HG03378 (cell line): ENCODE data around the gene ATRIP.
"Not testable (repeated sequence)": the region's sequence is repeated elsewhere in the genome, so short reads cannot be mapped to it uniquely, and the experiment has no call there.

Experiments
- ATAC-seq: cut with Tn5 transposase; IDR thresholded peaks from one replicate; pipeline ENCODE4 v1.9.1; 2021; ENCODE audit warnings: mild to moderate bottlenecking, moderate library complexity; ENCODE audit not compliant: unreplicated experiment

The ATRIP gene

DNA sequence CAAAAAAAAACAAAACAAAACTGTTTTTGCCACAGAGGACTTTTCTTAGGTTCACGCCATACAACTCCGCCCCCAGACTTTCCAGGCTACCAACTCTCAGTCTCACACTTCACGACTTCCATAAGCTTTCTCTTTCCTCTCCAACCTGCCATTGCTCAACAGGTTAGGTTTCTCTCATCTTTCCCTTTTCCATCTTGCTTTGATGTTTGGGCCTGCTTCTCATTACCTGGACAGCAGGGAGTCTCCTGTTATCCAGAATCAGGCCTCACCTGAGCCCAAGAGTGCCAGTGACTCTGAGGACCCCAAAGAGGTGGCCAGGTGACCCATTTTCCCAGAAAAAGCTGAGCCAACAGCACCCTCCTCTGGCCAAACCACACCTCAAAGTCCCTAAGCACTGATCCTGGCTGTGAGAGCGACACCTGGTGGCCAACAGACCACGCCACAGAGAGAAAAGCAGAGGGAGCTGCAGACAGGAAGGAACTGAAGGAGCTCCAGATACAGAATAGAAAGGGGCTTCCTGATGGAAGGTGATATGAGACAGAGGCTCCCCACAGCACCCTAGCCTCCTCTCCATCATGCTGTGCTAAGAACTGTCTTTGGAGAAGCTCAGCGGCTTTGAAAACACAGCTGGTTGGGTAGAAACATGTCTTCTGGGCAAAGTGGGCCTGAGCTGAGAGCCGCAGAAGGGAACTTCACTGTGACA lies 10.6 kb upstream of the ATRIP start:
- no peak for ATAC-seq

DNA sequence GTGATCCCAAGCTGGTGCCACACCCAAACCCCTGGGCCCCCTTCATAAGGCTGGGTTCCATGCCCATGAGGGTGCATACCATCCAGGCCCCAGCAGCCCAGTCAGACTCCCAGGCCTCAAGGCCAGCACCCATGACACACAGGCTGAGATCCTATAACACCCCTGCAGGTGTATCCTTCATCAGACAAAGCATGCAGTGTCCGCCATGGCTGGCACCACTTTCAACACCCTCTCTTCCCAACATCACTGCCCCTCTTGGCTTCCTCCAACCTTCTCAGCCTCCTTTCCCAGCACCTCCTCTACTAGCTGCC lies 10.1 kb upstream of the ATRIP start:
- no peak for ATAC-seq

DNA sequence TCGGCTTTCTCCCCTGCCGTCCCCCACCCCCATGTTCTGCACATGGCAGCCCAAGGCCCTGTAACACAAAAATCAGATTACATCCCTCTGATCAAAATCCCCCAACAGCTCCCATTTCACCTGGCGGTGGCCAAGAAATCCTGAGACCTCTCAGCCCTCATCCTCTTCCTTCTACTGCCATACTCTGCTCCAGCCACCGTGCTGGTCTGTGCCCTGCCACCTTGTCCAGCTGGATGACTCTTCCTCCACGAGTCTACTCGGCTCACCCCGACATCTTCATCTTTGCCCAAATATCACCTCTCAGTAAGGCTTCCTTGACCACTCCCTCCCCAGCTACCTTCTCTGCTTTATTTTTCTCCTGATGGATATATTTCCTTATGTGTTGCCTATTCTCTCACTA lies 9.7 kb upstream of the ATRIP start:
- no peak for ATAC-seq

DNA sequence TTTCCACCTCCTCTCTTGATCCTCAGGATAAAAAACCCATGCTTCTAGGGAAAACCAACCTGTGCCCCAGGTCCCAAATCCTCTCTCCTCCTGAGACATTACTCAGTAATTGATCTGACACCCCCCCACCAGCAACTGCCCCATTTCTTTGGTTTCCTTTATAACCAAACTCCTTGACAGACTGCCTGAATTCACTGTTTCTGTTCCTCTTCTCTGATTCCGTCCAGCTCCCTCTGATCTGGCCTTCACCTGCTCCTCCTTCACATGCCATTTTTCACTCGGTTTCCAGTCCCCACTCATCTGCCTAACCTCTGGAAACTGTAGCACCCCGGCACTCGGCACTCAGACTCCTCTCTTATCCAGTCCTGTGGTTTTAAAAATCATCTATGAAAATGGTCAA lies 8.7 kb upstream of the ATRIP start:
- no peak for ATAC-seq

DNA sequence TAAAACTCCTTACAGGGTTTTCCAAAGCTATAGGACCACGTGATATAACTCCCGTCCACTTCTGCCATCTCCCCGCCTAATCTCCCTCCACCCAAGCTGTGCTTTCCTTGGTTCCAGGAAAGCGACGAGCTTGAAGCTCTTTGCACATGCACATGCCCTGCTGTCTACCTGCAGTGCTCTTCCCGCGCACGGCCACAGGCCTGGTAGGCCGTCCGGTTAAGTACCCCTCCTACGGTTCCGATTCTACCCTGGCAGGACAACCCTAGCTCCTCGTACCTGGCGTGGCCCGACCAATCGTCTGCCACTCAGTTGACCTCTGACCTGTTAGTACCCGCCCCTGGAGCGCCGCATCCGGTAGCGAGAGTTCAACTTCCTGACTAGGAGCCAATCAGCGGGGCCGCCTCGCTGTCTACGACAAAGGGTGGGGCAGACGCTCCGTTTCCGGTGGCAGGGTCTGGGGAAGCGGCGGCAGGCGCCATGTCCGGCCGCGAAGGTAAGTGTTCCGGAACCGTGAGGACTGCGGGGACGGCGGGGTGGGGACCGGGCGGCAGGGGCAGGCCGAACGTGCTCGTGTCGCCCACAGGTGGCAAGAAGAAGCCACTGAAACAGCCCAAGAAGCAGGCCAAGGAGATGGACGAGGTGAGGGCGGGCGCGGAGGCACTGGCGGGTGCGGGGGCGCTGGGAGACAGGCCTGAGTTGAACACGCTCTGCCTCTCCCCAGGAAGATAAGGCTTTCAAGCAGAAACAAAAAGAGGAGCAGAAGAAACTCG lies 6.5 kb upstream of the ATRIP start, which contains the start of the genes CCDC51 and TMA7:
Gene CCDC51 (minus strand): TSS at position 300 of the 770 bp plus-strand sequence. CDS start 4,991 bp downstream, outside the sequence.
Gene TMA7 (plus strand): TSS at position 438 of the 770 bp plus-strand sequence. CDS start 40 bp downstream, at position 478.
- peak; percentile 89 for ATAC-seq

DNA sequence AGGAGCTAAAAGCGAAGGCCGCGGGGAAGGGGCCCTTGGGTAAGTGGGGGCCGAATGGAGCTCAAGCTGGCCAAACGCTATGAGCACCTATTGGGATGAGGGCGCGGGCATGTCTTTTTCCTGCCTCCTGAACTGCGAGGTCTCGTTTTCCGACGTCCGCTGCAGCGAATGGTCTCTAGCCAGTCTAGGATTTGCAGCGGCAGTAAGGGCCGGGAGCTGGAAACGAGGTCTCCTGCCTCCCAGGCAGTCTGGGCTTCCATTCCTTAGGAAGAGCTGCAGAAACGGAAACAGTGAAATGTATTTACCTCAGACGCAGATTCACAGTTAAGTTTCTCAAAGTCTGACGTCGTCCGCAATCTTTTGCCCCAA lies 6.0 kb upstream of the ATRIP start:
- no peak for ATAC-seq

DNA sequence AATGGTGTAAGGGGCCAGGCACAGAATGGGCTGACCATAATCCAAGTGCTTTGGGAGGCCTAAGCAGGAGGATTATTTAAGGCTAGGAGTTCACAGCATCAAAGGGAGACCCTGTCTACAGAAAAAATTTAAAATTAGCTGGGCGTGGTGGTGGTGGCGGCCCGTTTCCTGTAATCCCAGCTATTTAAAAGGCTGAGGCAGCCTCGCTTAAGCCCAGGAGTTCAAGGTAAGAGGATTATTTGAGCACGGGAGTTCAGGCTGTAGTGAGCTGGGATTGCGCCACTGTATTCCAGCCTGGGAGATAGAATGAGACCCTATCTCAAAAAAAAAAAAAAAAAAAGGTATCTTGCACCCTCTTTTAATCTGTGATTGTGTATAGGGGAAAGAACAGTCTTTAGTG lies 4.6 kb upstream of the ATRIP start:
- ATAC-seq, result no peak

DNA sequence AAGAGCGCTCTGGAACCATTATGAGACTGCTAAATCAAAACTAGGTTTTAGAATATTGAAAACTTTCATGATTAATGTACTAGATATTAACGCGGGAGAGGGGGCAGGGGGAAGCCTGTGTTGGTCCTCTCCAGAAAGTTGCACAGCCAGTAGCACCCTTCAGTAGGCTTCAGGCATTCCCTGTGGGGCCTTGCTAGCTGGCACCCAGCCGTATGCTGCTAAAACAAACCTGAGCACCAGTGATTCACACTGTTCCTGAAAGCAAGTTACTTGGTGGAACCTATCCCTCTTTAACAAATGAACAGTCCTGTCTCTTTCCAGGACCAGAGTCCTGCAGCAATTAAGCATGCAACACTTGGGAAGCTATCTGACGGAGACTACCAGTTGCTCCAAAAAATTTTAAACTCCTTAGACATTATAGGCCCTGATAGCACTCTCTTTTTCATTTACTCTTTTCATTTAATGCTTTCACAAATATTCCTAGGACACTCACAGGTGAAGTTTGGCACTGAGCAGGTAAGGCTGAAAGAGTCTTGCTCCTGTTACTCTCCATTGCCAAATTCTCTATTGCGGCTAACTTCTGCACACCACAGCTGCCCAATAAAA lies 1.2 kb upstream of the ATRIP start:
- no peak for ATAC-seq

DNA sequence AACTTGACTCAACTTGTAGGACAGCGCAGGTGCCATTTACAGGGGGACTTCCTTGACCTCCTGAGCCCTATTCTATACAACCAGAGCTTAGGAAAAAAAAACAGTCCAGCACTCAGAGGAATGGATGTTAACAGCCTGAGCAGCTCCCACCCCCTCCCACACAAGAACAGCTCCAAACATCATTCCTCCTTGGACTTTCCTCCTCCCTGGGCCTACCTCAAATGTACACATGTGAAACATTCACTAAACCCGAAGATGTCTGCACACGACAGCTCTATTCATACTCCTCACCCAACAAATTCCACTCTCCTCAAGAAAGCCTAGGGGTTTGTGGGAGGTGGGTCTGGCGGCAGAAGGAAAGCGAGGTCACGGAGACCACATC lies 503 bp upstream of the ATRIP start:
- ATAC-seq, result peak; percentile 12

DNA sequence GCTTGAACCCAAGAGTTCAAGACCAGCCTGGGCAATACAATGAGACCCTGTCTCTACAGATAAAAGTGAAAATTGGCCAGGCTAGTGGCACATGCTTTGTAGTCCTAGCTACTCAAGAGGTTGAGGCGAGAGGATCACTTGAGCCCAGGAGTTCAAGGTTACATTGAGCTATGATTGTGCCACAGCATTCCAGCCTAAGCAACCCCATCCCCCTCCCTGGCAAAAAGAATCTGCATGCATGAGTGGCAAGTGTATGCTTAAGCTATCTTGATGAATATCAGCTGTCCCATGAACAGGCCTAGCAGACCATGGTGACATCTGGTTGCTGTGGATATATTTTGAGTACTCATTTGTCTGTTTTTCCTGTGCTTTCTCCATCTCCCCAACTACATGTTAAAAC lies 4.7 kb downstream of the ATRIP start:
- ATAC-seq, result no peak

DNA sequence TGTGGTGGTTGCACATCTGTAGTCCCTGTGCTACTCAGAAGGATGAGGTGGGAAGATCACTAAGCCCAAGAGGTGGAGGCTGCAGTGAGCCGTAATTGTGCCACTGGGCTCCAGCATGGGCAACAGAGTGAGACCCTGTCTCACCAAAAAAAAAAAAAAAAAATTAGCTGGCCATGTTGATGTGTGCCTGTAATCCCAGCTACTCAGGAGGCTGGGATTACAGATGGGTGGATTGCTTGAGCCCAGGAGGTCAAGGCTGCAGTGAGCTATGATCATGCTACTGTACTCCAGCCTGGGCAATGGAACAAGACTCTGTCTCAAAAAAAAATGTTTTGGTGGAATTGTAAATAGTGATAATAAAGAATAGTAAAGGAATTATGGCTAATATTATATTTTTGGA lies 9.9 kb downstream of the ATRIP start:
- ATAC-seq, result no peak

DNA sequence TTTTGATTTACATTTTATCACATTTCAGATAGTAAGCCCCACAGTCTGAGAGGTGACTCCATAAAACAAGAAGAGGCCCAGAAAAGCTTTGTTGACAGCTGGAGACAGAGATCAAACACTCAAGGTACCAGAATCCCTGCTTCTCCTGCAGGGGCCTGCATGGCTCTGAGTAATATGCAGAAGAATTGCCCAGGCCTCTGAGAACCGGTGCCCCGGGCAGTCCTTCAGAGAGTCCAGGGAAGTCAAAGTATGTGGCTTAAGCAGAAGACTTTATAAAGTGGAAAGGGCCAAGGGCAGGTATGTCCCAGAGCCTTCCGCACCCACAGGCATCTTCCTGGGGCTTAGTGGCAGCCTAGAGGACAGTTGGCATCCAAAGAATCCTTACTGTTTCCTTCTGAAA lies 12.8 kb downstream of the ATRIP start:
- ATAC-seq, result no peak

DNA sequence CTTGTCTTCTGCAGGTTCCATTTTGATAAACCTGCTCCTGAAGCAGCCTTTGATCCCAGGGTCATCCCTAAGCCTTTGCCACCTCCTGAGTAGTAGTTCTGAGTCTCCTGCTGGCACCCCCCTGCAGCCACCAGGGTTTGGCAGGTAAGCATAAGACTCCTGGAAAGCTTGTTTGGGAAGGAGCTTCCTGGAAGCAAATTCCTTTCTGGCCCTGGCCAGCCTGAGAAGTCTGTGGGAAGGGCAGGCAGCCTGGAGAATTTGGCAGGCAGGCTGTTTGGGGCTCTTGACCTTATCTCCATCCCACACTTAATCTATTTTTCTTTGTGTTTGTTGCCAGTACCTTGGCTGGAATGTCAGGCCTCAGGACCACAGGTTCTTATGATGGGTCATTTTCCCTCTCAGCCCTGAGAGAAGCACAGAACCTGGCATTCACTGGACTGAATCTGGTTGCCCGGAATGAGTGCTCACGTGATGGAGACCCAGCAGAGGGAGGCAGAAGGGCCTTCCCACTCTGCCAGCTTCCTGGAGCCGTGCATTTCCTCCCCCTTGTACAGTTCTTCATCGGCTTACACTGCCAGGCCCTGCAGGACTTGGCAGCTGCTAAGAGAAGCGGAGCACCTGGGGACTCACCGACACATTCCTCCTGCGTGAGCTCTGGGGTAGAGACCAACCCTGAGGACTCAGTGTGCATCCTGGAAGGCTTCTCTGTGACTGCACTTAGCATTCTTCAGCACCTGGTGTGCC lies 13.4 kb downstream of the ATRIP start:
- ATAC-seq, result no peak

DNA sequence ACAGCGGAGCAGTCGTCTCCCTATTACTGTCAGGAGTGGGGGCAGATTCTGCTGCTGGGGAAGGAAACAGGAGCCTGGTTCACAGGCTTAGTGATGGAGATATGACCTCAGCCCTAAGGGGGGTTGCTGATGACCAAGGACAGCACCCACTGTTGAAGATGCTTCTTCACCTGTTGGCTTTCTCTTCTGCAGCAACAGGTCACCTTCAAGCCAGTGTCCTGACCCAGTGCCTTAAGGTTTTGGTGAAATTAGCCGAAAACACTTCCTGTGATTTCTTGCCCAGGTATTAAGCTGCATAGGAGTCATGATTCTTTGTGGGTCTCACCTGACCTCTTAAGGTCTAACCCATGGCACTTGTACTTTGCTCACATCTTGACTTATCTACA lies 14.0 kb downstream of the ATRIP start:
- ATAC-seq, result no peak

DNA sequence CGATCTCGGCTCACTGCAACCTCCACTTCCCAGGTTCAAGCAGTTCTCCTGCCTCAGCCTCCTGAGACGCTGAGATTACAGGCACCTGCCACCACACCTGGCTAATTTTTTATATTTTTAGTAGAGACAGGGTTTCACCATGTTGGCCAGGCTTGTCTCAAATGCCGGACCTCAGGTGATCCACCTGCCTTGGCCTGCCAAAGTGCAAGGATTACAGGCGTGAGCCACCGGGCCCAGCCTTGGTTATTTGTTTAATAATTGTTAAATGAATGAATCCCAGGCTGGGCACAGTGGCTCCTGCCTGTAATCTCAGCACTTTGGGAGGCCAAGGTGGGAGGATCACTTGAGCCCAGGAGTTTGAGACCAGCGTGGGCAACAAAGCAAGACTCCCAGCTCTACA lies 15.2 kb downstream of the ATRIP start:
- ATAC-seq, result not testable (repeated sequence)

DNA sequence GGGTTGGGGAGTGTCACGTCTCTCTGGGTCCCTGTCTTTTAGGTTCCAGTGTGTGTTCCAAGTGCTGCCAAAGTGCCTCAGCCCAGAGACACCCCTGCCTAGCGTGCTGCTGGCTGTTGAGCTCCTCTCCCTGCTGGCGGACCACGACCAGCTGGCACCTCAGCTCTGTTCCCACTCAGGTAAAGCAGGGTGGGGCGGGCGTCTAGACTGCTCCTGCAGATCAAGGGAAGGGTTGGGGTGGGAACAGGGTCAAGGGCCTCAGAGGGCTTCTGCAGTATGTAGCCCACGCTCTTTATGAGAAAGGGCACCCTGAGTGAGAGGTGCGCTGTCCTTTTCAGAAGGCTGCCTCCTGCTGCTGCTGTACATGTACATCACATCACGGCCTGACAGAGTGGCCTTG lies 17.2 kb downstream of the ATRIP start:
- ATAC-seq, result no peak

DNA sequence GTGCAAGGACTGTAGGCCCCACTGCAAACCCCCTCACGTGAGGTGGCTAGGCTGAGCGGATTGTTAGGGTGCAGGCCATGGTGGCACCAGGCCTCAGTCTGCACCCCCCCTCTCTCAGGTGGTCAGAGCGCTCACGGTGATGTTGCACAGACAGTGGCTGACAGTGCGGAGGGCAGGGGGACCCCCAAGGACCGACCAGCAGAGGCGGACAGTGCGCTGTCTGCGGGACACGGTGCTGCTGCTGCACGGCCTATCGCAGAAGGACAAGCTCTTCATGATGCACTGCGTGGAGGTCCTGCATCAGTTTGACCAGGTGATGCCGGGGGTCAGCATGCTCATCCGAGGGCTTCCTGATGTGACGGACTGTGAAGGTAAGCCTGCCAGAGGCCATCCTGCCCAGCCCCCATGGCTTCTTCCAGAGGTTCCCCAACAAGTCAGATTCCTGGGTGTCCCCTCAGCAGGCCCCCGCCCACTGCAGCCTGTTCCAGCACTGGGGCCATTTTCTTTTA lies 18.2 kb downstream of the ATRIP start:
- no peak for ATAC-seq

DNA sequence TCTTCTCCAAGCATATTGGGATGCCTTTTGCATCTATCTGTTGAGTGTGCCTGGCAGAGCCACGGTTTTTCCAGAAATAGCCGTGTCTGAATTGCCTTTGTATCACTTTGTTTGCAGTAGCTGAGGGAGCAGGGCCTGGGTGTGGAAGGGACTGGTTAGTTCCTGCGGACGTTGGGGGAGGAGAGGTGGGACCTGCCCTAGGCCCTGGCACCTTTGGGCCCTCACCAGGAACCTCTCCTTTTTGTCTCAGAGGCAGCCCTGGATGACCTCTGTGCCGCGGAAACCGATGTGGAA lies 18.6 kb downstream of the ATRIP start:
- ATAC-seq, result no peak

DNA sequence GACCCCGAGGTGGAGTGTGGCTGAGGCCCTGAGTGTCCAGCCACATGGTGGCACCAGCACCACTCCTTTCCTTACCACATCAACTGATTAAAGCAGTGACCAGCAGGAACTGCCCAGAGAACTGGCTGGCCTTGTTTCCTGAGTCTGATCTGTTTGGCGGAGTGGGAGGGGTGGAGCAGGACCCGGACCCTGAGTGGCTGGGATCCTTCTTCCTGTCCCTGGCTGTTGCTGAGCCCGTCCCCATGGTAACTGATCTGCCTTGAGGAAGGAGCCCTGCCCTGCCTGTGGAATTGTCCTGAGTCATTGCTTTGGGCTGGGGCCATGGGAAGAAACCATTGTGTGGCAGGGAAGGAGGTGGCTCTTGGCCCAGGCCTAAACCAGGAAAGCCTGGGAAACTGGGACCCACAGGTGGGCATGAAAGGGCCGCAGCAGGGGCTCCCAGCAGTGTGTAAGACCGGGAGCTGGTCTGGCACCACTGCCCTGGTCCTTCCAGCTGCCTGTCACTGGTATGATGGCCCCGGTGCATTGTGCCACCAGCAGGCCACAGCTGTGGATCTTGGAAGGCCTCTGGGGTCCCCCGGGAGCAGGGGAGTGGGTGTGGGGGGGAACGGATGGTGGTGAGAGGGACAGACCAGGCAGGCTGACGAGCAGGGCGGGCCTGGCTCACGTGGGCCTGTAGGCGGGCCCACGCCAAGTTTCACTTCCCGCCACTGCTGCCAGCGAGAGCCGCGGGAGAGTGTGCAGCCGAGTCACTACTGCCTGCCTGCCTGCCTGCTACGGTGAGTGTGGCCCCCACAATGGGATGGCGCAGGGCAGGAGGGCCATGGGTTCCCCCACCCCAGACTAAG lies 19.2 kb downstream of the ATRIP start:
- ATAC-seq, result peak; percentile 51

DNA sequence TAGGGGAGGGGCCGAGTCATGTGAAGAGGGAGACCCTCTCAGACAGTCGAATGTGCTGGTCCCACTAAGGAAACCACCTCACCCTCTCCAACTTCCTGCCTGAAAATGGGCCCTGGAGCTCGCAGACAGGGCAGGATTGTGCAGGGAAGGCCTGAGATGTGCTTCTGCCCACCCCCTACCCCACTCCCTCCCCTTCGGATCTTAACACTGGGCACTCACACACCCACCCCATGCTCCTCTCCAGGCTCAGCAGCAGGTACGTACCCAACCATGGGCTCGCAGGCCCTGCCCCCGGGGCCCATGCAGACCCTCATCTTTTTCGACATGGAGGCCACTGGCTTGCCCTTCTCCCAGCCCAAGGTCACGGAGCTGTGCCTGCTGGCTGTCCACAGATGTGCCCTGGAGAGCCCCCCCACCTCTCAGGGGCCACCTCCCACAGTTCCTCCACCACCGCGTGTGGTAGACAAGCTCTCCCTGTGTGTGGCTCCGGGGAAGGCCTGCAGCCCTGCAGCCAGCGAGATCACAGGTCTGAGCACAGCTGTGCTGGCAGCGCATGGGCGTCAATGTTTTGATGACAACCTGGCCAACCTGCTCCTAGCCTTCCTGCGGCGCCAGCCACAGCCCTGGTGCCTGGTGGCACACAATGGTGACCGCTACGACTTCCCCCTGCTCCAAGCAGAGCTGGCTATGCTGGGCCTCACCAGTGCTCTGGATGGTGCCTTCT lies 20.0 kb downstream of the ATRIP start:
- ATAC-seq, result no peak
